HG03060 (cell line): ENCODE measurements around the gene IL18RAP.

Experiments used
- ATAC-seq: cut with Tn5 transposase; IDR thresholded peaks from one replicate; pipeline ENCODE4 v1.9.1; 2021; ENCODE audit warnings: low read depth, moderate number of reproducible peaks; ENCODE audit not compliant: unreplicated experiment

IL18RAP gene, protein sequence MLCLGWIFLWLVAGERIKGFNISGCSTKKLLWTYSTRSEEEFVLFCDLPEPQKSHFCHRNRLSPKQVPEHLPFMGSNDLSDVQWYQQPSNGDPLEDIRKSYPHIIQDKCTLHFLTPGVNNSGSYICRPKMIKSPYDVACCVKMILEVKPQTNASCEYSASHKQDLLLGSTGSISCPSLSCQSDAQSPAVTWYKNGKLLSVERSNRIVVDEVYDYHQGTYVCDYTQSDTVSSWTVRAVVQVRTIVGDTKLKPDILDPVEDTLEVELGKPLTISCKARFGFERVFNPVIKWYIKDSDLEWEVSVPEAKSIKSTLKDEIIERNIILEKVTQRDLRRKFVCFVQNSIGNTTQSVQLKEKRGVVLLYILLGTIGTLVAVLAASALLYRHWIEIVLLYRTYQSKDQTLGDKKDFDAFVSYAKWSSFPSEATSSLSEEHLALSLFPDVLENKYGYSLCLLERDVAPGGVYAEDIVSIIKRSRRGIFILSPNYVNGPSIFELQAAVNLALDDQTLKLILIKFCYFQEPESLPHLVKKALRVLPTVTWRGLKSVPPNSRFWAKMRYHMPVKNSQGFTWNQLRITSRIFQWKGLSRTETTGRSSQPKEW

DNA sequence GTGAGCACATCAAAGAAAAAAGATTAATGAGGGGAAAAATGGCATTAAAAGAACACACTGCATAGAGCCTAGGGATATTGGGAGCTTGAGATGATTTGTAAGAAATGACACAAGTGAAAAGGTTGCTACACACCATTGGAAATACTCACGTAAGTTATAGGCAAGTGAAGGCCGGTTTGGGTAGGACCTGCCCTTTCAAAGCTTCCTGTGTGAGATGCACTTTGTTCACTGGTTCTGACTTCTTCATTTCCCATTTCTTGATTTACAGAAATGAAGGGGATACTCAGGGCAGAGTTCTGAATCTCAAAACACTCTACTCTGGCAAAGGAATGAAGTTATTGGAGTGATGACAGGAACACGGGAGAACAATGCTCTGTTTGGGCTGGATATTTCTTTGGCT, at the start of gene IL18RAP:
Gene IL18RAP, plus strand, starts transcription at position 251 of the 400 bp plus-strand sequence. Its CDS starts 118 bp downstream, at position 369.
- no peak for ATAC-seq

DNA sequence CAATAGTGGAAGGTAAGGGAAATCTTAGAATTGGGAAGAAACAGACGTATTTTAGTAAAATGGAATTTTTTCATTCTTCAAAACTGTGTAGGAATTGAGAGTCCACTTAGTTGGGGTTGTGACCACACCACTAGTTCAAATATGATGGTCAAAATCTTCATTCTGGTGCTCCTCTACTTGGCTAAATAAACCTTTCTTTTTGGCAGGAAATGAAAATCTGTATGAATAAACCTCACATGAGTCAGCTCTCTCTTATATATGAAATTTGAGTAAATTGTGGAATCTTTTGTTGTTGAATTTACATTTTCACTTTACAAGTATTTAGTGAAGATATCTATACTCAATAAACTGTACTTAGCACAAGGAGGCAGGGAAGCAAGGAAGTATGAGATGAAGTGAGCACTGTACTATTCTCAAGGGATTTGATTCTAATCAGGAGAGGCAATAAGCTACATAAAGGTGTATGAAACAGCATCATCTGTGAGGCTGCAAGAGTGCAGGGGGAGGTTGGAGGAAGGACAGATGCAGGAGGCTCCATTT, 46.8 kb upstream of the IL18RAP start:
- ATAC-seq, result no peak

DNA sequence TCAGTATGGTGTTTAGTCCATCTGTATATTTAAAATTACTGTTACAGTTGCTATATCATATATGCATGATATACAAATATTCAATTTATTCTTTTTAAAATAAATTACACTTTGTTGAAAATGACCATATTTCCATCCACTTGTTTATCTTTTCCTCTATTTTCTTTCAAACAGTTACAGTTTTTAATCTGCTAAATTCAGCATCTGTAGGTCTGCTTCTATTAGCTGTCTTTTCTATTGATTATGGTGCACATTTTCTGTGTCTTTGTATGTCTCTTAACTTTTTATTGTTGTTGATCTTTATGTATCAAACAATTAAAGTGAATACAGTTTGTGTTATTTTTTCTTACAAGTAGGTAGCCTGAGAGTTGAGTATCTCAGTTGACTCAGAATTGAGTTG, 39.2 kb upstream of the IL18RAP start:
- ATAC-seq, result no peak

DNA sequence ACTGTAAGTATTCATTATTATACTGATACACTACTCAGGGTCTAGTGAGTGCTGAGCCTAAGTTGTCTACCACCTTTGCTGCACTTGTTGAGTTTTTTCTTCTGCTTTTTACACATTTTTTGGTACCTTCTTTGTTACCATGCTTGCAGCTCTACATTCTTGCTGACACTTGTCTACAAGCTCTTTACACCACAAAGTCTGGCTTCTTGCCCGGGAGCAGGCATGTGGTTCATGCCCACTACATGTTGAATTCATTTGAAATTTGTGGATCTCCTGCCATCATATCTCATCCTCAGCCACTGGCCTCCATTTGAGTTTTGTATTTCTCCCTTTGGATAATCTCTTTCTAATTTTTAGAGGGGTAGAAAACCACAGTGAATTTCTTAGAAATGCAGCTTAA, 37.4 kb upstream of the IL18RAP start:
- ATAC-seq, result no peak

DNA sequence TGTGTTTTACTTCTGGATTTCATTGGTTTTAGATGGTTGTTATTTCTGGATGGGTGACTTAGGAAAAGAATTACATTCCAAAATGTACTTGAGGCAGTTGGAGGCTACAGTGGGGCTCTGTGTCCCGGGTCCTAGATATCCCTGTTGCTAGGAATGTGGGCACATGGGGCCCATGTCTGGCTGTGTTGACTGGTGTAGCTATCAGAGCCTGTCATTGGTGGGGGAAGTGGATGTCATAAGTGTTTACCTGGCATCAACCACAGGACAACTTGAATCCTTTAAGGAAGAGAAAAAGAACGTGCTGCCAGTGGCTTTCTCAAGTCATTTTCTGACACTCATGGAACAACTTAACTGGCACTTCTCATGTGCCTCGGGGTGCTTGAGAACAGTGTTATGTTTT, 37.0 kb upstream of the IL18RAP start:
- no peak for ATAC-seq

DNA sequence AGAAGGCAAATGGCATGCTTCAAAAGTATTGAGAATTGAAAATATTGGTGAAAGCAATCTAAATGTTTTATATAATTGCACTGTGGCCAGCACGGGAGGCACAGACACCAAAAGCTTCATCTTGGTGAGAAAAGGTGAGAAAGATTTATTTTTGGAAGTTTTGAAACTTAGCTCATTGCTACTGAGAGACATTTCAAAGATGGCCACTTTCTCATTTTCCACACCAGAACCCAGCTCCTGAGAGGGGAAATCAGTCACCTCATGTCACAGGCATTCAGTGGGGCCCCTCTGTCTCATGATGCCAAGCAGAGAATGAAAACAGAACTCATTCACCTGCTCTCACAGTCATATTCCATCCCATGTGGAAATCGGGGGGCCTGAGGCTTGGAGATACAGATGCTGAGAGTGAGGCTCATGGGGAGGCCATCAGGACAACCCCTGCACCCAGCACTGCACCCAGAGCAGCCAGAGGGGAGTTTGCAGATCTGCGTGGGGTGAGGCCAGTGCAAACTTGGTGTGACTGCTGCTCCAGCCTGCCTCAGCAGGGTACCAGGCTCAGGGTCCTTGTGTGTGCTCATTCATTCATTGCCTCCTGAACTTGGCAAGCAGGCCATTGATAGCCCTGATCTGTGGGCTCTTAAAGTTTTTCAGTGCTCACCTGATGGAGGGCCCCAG, 36.0 kb upstream of the IL18RAP start:
- no peak for ATAC-seq

DNA sequence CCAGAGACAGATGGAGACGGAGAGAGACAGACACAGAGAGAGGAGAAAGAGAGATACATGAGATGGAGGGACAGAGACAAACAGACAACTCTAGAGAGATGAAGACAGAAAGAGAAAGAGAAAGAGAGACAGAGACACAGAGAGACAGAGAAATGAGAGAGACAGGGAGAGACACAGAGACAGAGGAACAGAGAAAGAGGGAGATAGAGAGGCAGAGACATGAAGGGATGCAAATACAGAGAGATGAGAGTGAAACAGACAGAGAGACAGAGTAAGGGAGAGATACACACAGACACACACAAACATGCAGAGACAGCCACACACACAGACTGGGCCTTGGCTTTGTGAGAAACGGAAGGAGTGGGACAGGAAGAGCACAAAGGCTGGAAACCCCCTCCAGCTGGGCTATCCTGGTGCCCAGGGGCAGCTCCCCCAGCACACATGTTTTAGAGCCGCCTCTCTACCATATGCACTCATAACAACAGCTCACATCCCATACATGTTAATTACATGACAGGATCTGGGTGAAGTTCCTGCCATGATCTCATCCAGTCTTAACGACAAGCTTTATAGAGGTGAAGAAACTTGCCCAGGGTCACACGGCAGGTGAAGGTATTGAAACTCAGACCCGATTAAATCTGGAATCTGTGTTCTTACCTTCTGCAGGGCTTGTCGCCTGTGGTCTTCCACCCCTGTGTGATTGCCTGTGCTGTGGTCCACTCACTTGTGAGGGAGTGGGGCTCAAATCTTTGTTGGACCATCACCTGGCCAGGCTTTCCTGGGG, 35.0 kb upstream of the IL18RAP start:
- no peak for ATAC-seq

DNA sequence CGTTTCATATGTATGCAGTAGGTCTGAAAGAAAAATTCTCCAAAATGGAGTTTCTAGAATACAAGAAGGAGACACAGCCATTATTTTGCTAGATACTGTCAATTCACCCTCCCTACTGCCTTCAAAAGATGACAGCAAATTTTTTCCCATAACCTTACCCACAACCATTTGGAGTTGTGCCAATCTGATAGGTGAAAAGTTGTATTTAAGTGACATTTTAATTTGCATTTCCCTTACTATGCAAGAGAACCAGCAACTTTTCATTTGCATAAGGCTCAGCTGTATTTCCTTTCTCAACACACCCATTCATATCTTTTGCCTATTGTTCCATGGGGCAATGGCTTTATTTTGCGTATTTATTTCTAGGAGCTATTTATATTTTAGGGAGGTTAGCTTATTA, 31.4 kb upstream of the IL18RAP start:
- no peak for ATAC-seq

DNA sequence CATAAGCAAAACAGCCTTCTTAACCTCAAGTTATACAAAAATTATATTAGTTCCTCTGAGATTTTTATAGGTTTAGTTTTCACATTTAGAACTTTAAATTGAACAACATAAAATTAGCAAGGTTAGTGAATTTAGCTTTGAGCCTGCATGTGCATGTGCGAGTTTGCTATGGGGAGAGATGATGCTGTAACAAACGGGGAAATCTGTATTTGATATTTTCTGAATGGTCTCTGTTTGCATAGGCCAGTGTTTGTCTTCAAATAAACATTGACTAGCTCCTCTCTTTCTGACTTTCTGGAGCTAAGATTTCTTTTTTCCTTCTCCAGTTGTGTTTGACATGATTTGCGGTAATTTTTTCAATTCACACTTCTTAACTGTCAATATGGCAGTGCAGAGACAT, 30.9 kb upstream of the IL18RAP start:
- no peak for ATAC-seq

DNA sequence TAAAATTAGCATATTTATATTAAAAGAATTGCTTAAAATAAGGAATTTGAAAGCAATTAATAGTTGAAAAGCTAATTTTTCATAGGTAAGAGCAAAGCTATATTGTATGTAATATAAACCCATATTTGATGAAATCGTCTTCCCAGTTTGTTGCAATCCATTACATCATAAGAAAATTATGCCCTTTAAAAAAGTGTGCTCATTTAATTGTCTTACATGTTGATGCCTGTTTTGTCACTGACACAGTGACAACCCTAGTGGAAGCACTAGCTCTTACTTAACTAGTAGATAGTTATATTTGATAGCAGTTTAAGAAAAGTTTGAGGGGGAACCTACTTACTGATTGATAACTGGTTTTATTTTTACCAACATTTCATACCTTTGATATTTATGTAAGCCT, 30.0 kb upstream of the IL18RAP start:
- ATAC-seq, result no peak

DNA sequence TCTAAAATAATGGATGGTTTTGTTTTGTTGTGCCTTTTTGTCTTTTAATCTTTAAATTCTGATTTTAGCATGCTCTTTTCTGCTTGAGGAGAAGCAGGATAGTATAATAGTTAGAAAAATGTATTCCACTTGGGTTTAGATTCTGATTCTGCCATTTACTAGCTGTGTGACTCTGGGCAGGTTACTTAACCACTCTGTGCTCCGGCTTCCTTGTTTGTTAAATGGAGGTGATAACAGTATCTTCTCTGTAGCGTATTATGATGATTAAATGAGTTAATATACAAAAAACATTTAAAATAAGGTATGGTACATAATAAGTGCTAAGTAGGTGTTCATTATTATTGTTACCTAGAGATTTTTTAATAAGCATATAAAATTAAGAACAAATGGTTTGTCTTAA, 26.9 kb upstream of the IL18RAP start:
- no peak for ATAC-seq

DNA sequence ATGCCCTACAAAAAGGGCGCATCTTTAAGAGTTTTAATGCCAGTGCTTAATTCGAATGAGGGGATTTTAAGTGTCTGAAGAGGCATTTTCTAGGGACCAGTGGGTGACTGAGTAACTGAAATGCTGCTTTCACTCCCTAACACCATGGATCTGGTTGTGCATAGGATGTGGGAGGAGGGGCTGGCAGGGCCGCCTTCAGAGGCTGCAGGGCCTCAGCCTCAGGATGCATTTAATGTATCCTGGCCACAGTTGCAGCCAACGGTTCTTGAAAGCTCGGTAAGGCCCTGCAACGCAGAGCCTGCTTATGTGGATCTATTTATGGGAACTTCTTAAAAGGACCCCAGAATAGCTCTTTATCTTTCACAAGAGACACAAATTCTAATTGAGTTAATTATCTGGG, 25.8 kb upstream of the IL18RAP start:
- no peak for ATAC-seq

DNA sequence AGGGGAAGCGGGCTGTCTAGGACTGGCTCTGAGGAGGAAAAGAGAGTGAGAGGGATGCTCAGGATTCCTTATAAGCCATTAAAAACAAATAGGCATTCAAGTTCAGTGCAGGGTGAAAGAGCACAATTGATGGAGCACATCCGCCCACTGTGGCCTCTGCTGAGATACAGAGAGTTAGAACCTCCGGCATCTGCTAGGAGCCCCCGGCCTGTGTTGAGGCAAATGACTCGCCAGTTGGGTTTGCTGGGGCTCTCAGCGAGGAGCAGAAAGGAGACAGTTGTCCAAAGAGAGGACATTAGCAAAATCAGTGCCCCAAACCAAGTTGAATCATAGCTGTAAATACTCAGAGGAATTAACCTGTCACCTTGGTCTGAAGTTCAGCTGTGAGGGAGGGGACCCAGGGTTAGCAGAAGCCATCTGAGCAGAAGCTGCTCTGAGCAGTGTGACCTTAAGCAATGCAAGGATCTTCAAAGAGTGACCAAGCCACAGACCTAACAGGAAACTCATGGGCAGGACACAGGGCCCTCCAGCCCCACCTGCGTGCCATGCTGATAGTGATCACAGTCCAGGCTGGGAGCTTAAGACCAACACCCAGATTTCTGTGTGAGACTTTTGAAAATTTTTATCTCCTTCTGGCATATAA, 23.3 kb upstream of the IL18RAP start:
- no peak for ATAC-seq

DNA sequence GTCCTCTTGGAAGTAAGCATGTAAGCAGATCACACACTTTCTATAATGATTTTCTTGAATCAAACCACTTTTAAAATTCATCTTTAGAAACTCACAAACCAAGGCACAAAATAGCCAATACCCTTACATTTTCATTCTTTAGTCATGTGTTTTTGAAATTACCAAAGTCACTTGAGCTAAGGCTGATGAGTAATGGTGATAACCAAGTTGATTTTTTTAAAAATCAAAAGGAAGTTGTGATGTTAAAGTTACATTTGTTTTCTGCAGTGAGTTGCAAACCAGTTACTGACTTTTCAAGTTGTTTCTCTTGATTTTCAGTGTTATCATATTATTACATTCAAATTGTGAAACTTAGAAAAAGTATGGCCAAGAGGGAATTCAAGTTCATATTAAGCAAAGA, 21.5 kb upstream of the IL18RAP start:
- ATAC-seq, result no peak

DNA sequence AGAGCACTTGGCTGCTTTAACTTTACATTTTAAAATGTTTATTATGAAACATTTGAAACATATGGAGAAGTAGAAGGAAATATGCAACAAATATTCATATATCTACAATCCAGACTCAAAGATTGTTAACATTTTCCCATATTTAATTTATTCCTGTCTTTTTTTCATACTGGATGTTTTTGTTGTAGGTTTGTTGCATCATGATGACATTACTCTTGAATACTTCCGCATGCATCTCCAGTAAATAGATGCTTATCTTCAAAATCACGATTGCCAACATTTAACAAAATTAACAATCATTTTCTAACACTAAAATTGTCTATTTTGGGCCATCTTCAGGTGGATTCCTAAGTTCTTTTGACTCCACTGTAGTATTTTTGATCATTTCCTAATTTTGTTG, 21.1 kb upstream of the IL18RAP start:
- no peak for ATAC-seq

DNA sequence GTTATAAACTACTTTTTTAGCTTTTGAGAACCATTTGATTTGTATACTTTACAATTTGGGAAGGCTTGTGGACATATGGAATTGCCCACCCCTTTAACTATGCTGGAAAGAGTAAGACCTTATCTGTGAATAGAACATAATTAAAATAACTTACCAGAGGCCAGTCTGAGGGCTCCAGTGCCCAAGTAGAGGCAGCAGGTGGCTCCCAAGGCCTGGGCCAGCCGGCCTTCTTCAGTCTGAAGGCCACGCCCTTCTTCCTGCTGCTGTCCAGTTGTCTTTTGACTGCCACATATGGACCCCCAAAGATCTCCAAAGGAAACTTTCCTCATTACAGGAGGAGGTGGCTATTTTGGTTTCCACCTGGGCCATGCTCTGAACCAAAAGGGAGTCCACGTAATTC, 12.0 kb upstream of the IL18RAP start:
- ATAC-seq, result no peak

DNA sequence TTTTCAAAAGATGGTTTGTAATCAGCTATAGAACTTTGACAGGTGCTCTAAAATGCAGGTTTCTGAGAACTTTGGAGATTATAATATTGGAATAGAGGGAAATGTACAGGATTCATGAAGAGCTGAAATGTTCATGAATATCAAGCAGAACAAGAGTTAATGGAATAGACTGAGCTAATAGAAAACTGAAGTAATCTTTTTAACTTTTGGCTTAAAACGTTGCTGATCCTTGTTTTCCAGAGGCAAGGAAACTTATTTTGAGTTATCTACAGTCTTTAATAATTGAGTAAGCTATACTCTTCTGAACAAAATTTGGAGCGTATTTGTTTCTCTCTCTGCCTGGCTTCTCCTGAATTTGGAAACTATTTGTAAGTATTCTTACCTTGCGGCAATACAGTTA, 10.8 kb upstream of the IL18RAP start:
- no peak for ATAC-seq

DNA sequence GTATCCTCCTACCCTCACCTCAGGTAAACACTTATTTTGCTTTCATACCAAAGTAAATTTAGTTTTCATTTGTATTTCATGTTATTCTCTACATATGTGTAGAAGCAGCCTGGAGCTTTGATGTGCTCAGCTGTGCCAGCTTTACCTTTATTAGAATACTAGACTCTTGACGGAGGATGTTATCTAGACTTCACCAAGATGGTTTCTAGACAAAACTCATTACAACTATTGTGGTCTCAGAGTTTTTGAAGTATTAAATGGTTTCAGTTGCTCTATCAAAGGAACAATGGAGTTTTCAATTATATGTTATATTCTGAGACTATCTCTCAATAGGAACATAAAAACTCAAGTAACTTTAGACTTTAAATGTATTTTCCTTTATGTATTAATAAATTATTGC, 5.0 kb upstream of the IL18RAP start:
- peak; percentile 20 for ATAC-seq

DNA sequence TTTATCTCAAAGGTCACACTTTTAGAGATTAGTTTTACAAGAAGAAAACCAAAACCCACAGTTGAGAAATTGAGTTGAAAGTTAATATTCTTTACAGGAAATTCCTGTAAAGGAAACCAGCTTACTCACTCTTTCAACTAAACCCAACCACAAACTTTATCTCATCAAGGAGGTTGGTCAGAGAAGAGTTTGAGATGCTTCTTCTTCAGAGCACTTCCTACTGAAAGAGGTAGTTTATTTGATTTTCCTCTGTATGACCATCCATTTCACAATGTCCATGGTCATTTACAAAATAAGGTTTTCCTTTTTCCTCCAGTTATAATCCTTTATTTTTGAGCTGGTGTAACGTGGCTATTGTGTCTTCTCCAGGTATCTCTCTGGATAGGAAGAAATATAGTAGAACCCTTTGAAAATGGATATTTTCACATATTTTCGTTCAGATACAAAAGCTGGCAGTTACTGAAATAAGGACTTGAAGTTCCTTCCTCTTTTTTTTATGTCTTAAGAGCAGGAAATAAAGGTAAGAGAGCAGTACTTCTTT, 4.5 kb upstream of the IL18RAP start:
- peak; percentile 72 for ATAC-seq

DNA sequence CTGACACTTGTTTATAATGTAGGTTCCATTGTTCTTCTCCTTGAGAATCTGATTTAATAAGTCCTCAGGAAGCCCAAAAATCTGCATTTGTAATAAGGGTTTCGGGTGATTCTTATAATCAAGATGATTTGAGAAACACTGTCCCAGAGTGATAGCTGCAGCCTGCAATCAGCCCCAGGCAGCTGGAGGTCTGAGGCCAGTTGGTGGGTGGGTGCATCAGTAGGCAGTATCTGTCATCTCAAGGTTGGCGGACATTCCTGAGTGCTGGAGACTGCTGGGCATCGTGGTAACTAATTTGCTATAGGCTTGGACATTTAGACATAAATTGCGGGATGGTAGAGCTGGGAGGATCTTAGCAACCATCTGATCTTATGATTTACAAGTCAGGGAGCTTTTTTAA, 2.7 kb upstream of the IL18RAP start:
- ATAC-seq, result no peak
